ENCODE measurements around the gene KLHL7. TPM values are rescaled to one million over a fixed set of nuclear protein-coding genes. Genes with fewer than 3 reads are reported as not detected.

The KLHL7 gene
- total and polyA plus RNA-seq, 9 of the 15 experiments (the other 6 are each of a cell fraction or from before 2014, with no cell fraction given), result 4.2 to 63.1 (median 32.3) TPM

DNA sequence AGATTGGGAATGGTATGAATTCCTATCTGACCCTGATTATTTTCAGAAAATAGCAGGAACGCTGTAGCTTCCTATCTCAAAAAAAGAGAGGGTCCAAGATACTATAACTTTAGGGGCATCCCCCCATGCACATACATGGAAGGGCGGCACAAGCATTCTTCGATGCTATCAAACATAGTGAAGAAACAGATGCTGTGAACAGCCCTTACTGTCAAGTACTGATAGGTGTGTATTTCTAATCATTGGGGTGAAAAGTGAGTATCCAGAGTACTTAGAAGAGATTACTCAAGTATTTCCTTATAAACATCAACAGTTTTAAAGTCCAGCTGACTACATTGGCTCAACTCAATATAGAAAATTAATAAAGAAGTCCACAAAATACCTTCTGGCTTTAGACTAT, 59.3 kb downstream of the KLHL7 start (continued):
- TF ChIP-seq, protein P1, sequence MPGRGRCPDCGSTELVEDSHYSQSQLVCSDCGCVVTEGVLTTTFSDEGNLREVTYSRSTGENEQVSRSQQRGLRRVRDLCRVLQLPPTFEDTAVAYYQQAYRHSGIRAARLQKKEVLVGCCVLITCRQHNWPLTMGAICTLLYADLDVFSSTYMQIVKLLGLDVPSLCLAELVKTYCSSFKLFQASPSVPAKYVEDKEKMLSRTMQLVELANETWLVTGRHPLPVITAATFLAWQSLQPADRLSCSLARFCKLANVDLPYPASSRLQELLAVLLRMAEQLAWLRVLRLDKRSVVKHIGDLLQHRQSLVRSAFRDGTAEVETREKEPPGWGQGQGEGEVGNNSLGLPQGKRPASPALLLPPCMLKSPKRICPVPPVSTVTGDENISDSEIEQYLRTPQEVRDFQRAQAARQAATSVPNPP (IDR thresholded peaks at IDR 0.05; ENCODE audit: borderline replicate concordance, insufficient read depth, insufficient read length), result no peak
- TF ChIP-seq CBFB (CRISPR knock-in tag; IDR thresholded peaks at IDR 0.05), result no peak
- TF ChIP-seq ZNF143 (CRISPR knock-in tag; IDR thresholded peaks at IDR 0.05), result no peak

- Histone ChIP-seq H3K4me1 (replicated peaks in 1 of 2; ENCODE audit: control insufficient read depth in 2 of 2, insufficient read depth in 2 of 2, low read length in 2 of 2) (no peaks in the 10 kb centered on the region; a peak in 1 of 5 replicates), H3K27ac (ENCODE audit: extremely low read depth, low read depth, low read length) (no peak overlapping the region), H3K79me2 (ENCODE audit: control insufficient read depth, insufficient read depth, low read length) (no peaks in the 10 kb centered on the region), H3K9me3 (replicated peaks; ENCODE audit: control insufficient read depth, insufficient read depth, low read depth, low read length) (no peaks in the 10 kb centered on the region), H3K9me1 (ENCODE audit: control insufficient read depth, insufficient read depth, low read length) (no peaks in the 10 kb centered on the region), H3K9ac (ENCODE audit: insufficient read depth in 1 of 2, low read depth in 2 of 2, low read length in 2 of 2) (no peak overlapping the region), H3K4me2 (ENCODE audit: insufficient read depth, low read length) (no peak overlapping the region), H2AFZ (ENCODE audit: low read depth, low read length) (no peak overlapping the region), H3K4me3 (no peak overlapping the region), H3K36me3 (ENCODE audit: control insufficient read depth, insufficient read depth, low read length) (no peaks in the 10 kb centered on the region), H3K27me3 (ENCODE audit: control insufficient read depth in 2 of 2, insufficient read depth in 2 of 2, low read length in 2 of 2) (no peaks in the 10 kb centered on the region), H4K20me1 (replicated peaks; ENCODE audit: control insufficient read depth, insufficient read depth, low read length) (no peaks in the 10 kb centered on the region)
- BruUV-seq (replicated peaks), result no TSS peak
- ChIA-PET POLR2A (interaction anchor here (0.7 to 1.5 kb wide), 2 partner anchors 19 to 153 kb away, joined by 4 to 6 read pairs; no protein-coding TSS in a partner anchor), CTCF (ENCODE audit: low intra/inter-chr PET ratio) (no interaction called here)
- in situ Hi-C loops (cut with MboI) (no loop called here), intact Hi-C loops (cut with micrococcal nuclease) (no loop called here)
- FAIRE-seq (no peak), ATAC-seq (no peak), DNase-seq (ENCODE audit: extremely low read depth in 1 of 4, low spot score in 3 of 4) (no peak)
- WGBS (ENCODE audit: insufficient coverage, low coverage, missing lambda C conversion rate), result 23% methylated on average over 1 of the region's 1 CpG
- TF ChIP-seq ZNF740 (CRISPR knock-in tag; IDR thresholded peaks at IDR 0.05), result no peak
- TF ChIP-seq ZNF740 (tag; IDR thresholded peaks at IDR 0.05), result no peak
- no peak for TF ChIP-seq NCOA4 (IDR thresholded peaks at IDR 0.05; ENCODE audit: partially characterized antibody)
- TF ChIP-seq NR3C1 (CRISPR knock-in tag; IDR thresholded peaks at IDR 0.05), result no peak
- TF ChIP-seq DPF2 (IDR thresholded peaks at IDR 0.05), result no peak
- no peak for TF ChIP-seq SAP30 (IDR thresholded peaks at IDR 0.05; ENCODE audit: borderline replicate concordance, insufficient read depth, low read depth, low read length, poor library complexity, severe bottlenecking)
- TF ChIP-seq, protein P2, sequence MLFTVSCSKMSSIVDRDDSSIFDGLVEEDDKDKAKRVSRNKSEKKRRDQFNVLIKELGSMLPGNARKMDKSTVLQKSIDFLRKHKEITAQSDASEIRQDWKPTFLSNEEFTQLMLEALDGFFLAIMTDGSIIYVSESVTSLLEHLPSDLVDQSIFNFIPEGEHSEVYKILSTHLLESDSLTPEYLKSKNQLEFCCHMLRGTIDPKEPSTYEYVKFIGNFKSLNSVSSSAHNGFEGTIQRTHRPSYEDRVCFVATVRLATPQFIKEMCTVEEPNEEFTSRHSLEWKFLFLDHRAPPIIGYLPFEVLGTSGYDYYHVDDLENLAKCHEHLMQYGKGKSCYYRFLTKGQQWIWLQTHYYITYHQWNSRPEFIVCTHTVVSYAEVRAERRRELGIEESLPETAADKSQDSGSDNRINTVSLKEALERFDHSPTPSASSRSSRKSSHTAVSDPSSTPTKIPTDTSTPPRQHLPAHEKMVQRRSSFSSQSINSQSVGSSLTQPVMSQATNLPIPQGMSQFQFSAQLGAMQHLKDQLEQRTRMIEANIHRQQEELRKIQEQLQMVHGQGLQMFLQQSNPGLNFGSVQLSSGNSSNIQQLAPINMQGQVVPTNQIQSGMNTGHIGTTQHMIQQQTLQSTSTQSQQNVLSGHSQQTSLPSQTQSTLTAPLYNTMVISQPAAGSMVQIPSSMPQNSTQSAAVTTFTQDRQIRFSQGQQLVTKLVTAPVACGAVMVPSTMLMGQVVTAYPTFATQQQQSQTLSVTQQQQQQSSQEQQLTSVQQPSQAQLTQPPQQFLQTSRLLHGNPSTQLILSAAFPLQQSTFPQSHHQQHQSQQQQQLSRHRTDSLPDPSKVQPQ (CRISPR knock-in tag; IDR thresholded peaks at IDR 0.05; ENCODE audit: borderline replicate concordance), result no peak
- TF ChIP-seq ZFP30 (CRISPR knock-in tag; IDR thresholded peaks at IDR 0.05; ENCODE audit: borderline replicate concordance), result no peak
- no peak for TF ChIP-seq MCM2 (IDR thresholded peaks at IDR 0.05; ENCODE audit: low read depth)
- no peak for TF ChIP-seq PTTG1 (tag; IDR thresholded peaks at IDR 0.05; ENCODE audit: low read depth)
- no peak for TF ChIP-seq ZNF24 (IDR thresholded peaks at IDR 0.05)
These were observed 59.7 kb downstream of the KLHL7 start for GRCh38 chr7:23165316-23165715.

Data from K562 (cell line).